Kidney glomerular epithelial cell (primary cell): ENCODE measurements around the gene NADK.

Experiments
- DNase-seq: peaks from one replicate; lab custom pipeline; 2025; lab: John Stamatoyannopoulos, UW

Gene NADK

GRCh38 chr1:1786836-1787605 lies 8.8 kb upstream of the NADK start:
- no peak for DNase-seq

- DNase-seq: no peak
Observed at GRCh38 chr1:1785666-1786065, 7.4 kb upstream of the NADK start.

GRCh38 chr1:1784933-1785332 lies 6.7 kb upstream of the NADK start:
- no peak for DNase-seq

- no peak for DNase-seq
Observed at GRCh38 chr1:1783320-1783719, 5.0 kb upstream of the NADK start.

GRCh38 chr1:1782399-1783221 lies 4.3 kb upstream of the NADK start:
- no peak for DNase-seq

GRCh38 chr1:1781526-1781903 lies 3.2 kb upstream of the NADK start:
- DNase-seq: no peak

GRCh38 chr1:1780598-1781525 lies 2.6 kb upstream of the NADK start:
- DNase-seq: no peak

- no peak for DNase-seq
Observed at GRCh38 chr1:1779691-1780597, 1.7 kb upstream of the NADK start.

GRCh38 chr1:1779320-1779675 lies 1.0 kb upstream of the NADK start:
- no peak for DNase-seq

- no peak for DNase-seq
Observed at GRCh38 chr1:1778663-1779319, 521 bp upstream of the NADK start.

GRCh38 chr1:1777583-1777899 lies 729 bp downstream of the NADK start:
- no peak for DNase-seq

GRCh38 chr1:1776672-1777582 lies 1.3 kb downstream of the NADK start:
- no peak for DNase-seq

- no peak for DNase-seq
Observed at GRCh38 chr1:1775327-1776226, 2.7 kb downstream of the NADK start.

GRCh38 chr1:1773874-1774273 lies 4.4 kb downstream of the NADK start:
- no peak for DNase-seq

- no peak for DNase-seq
Observed at GRCh38 chr1:1771096-1771495, 7.2 kb downstream of the NADK start.

GRCh38 chr1:1770102-1770501 lies 8.2 kb downstream of the NADK start:
- DNase-seq: no peak

GRCh38 chr1:1768249-1768992 lies 9.8 kb downstream of the NADK start:
- DNase-seq: no peak

- no peak for DNase-seq
Observed at GRCh38 chr1:1764876-1765470, 13.3 kb downstream of the NADK start.
